SK-N-MC (cell line): ENCODE results near the gene ATP4B.

Source experiments
- DNase-seq: peaks from one replicate; pipeline ENCODE4 v3.0.0-alpha.2; 2011; ENCODE audit warnings: low read depth, low spot score
- H3K27ac ChIP-seq: fragments of 200-600 bp; sonication (generic); 2 replicates; pipeline ENCODE4 v1.5.1; 2016; ENCODE audit warnings: mixed run types
- H3K36me3 ChIP-seq: fragments of 200-600 bp; sonication (generic); 2 replicates; pipeline ENCODE4 v1.6.1; 2017; ENCODE audit warnings: antibody characterized with exemption, low read length, mixed read lengths; ENCODE audit not compliant: insufficient read depth
- H3K4me3 ChIP-seq: fragments of 200-600 bp; sonication (generic); 2 replicates; pipeline ENCODE4 v1.5.1; 2016
- H3K9ac ChIP-seq: fragments of 200-600 bp; sonication (generic); 2 replicates; pipeline ENCODE4 v1.8.0; 2017; ENCODE audit warnings: mixed run types, mixed read lengths; ENCODE audit not compliant: insufficient read length
- H3K9me3 ChIP-seq: fragments of 200-600 bp; sonication (generic); 2 replicates; pipeline ENCODE4 v1.6.1; 2017; ENCODE audit warnings: low read depth, mild to moderate bottlenecking, antibody characterized with exemption, low read length, moderate library complexity, mixed read lengths
- EZH2 ChIP-seq: fragments of 200-600 bp; sonication (generic); IDR thresholded peaks from one replicate; pipeline ENCODE4 v1.6.1; 2017; ENCODE audit warnings: antibody characterized with exemption
- FOXP2 ChIP-seq: optimal IDR thresholded peaks from 2 replicates; pipeline ENCODE3; 2011; ENCODE audit warnings: mild to moderate bottlenecking, moderate library complexity; ENCODE audit not compliant: insufficient read depth; ENCODE audit errors: extremely low read length, control extremely low read depth
- POLR2AphosphoS5 ChIP-seq: IDR thresholded peaks from 2 replicates; pipeline ENCODE4 v1.6.1; 2012; ENCODE audit warnings: mild to moderate bottlenecking, low read depth, low read length, borderline replicate concordance

ATP4B gene

GRCh38 chr13:113657851-113658741 is at the start of gene ATP4B:
ATP4B (minus strand) TSS chr13:113658198; CDS start chr13:113658144, 54 bp downstream.
- TF ChIP-seq FOXP2, result no peak
- no peak for TF ChIP-seq POLR2AphosphoS5
- TF ChIP-seq EZH2, result no peak
- no peak within 1 kb of the TSS for H3K9ac ChIP-seq
- H3K9me3 ChIP-seq, result no peaks in the 10 kb centered on the region
- no peaks in the 10 kb centered on the region for H3K36me3 ChIP-seq
- H3K27ac ChIP-seq, result no peak within 1 kb of the TSS
- DNase-seq, result no peak
- H3K4me3 ChIP-seq, result no peak within 1 kb of the TSS

GRCh38 chr13:113672002-113672651 is 14.1 kb upstream of the ATP4B start:
- Histone ChIP-seq H3K9me3 (no peaks in the 10 kb centered on the region), H3K27ac (no peak overlapping the region), H3K9ac (no peak overlapping the region), H3K4me3 (no peak overlapping the region), H3K36me3 (no peaks in the 10 kb centered on the region)
- DNase-seq, result no peak
- no peak for TF ChIP-seq FOXP2
- no peak for TF ChIP-seq EZH2
- no peak for TF ChIP-seq POLR2AphosphoS5

- Histone ChIP-seq H3K9me3 (no peaks in the 10 kb centered on the region), H3K27ac (no peak overlapping the region), H3K36me3 (no peaks in the 10 kb centered on the region), H3K9ac (no peak overlapping the region), H3K4me3 (no peak overlapping the region)
- no peak for TF ChIP-seq EZH2
- no peak for TF ChIP-seq FOXP2
- TF ChIP-seq POLR2AphosphoS5, result no peak
- DNase-seq, result no peak
Observed at GRCh38 chr13:113671066-113672001, 13.3 kb upstream of the ATP4B start.

- no peak for TF ChIP-seq EZH2
- TF ChIP-seq POLR2AphosphoS5, result no peak
- no peak for TF ChIP-seq FOXP2
- Histone ChIP-seq H3K36me3 (no peaks in the 10 kb centered on the region), H3K9me3 (no peaks in the 10 kb centered on the region), H3K4me3 (no peak overlapping the region), H3K27ac (no peak overlapping the region), H3K9ac (no peak overlapping the region)
- no peak for DNase-seq
Observed at GRCh38 chr13:113670541-113670940, 12.5 kb upstream of the ATP4B start.

DNA sequence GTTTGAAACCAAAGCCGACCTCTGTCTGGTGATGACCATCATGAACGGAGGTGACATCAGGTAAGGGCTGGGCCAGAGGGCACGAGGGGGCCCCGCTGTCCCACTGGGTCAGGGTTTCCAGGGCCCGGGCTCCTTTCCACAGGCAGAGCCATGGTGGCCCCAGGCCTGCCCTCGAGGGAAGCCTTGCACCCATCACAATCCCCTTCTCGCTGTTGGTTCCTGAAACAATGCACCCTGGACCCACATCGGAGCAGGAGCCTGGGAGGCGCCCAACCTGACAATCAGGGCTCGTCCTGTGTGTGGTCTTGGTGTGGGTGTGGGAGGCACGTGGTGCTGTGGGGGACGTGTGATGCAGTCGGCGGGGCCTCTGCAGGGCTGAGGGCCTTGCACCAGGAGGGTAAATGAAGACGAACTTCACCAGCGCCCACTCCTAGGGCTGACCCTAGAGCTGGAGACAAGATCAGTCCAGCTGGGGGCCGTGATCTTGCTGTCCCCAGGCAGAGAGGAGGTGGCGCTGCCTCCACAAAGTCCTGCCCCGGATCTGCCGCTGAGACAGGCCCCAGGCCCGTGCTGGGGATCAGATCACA is 11.8 kb upstream of the ATP4B start:
- Histone ChIP-seq H3K9ac (no peak overlapping the region), H3K9me3 (no peaks in the 10 kb centered on the region), H3K27ac (no peak overlapping the region), H3K4me3 (no peak overlapping the region), H3K36me3 (no peaks in the 10 kb centered on the region)
- DNase-seq, result no peak
- TF ChIP-seq EZH2 (no peak), POLR2AphosphoS5 (no peak), FOXP2 (no peak)

DNA sequence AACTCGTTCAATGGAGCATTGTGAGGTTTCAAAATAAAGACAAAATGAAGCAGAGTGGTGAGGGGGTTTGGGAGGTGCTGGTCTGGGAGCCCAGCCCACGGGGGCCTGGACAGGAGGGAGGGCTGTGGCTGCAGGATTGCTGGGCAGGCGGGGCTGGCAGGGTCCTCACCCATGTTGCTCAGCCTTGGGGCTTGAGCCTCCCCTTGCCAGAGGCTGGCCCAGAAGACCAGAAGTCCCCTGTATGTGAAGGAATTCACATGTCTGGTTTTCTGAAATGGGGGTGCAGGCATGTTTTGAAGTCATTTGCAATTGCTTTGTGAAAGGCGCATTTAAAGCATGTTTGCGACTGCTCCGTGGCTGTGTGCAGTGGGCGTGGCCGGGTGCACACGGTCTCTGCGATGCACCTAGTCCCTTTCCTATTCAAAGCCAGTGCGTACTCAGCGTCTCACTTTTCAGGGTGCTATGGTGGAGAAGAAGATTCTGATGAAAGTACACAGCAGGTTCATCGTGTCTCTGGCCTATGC is 11.3 kb upstream of the ATP4B start:
- no peak for TF ChIP-seq EZH2
- TF ChIP-seq FOXP2, result no peak
- no peak for TF ChIP-seq POLR2AphosphoS5
- no peaks in the 10 kb centered on the region for H3K36me3 ChIP-seq
- no peak overlapping the region for H3K9ac ChIP-seq
- H3K27ac ChIP-seq, result no peak overlapping the region
- no peak overlapping the region for H3K4me3 ChIP-seq
- no peak for DNase-seq
- no peaks in the 10 kb centered on the region for H3K9me3 ChIP-seq

DNA sequence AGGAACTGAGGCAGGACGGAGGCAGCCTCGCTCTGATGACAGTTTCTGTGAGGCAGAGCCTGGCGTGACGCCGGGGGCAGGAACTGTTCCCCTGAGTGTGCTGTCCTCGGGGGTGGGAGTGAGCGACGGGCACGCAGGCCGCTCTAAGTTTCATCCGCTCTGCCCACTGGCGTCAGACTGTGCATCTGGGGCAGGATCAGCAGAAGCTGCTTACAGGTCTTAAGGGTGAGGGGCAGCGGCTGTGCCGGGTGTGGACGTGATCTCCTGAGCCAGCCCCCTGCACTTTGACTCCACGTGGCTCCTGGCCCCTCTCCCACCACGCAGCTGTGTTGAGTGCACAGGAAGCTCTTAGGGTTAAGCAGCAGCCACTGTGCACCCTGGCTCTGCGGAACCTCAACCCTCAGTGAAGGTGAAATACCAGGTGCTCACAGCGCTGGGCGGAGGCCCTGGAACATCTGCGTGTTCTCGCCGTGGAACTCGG is 10.5 kb upstream of the ATP4B start:
- H3K4me3 ChIP-seq, result no peak overlapping the region
- TF ChIP-seq FOXP2 (no peak), POLR2AphosphoS5 (no peak), EZH2 (no peak)
- DNase-seq, result no peak
- H3K36me3 ChIP-seq, result no peaks in the 10 kb centered on the region
- no peak overlapping the region for H3K27ac ChIP-seq
- H3K9ac ChIP-seq, result no peak overlapping the region
- H3K9me3 ChIP-seq, result no peaks in the 10 kb centered on the region
